GM18861 (cell line): ENCODE measurements around the gene COPS7B.

ENCODE experiments used
- ATAC-seq: cut with Tn5 transposase; IDR thresholded peaks from one replicate; pipeline ENCODE4 v1.9.1; 2021; ENCODE audit not compliant: unreplicated experiment

The COPS7B gene

GRCh38 chr2:231785413-231785812, 832 bp upstream of the COPS7B start:
- ATAC-seq, result no peak

- peak; percentile 3 for ATAC-seq
These were observed 446 bp upstream of the COPS7B start for GRCh38 chr2:231785822-231786176.

- ATAC-seq, result no peak
These were observed 660 bp downstream of the COPS7B start for GRCh38 chr2:231786917-231787292.

GRCh38 chr2:231791107-231791506, 4.9 kb downstream of the COPS7B start:
- ATAC-seq, result no peak

DNA sequence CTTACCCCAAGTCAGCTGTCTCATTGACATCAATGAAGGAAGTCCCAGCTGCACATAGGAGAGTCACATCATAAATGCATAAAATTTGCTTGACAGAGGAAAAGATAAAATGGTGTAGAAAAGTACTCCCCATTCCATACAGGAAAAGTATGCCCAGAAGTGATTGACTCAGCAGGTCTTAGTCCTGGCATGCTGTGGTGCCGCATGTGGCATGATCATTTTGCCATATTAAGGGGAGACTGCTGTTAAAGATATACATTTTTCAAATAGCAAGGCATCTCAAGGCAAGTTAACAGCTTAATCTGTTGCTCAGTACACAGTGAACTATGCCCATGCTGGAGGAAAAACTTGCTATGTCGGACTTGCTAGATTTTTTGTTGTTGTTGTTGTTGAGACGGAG, 8.1 kb downstream of the COPS7B start:
- ATAC-seq, result no peak

- no peak for ATAC-seq
These were observed 9.5 kb downstream of the COPS7B start for GRCh38 chr2:231795525-231796327.

DNA sequence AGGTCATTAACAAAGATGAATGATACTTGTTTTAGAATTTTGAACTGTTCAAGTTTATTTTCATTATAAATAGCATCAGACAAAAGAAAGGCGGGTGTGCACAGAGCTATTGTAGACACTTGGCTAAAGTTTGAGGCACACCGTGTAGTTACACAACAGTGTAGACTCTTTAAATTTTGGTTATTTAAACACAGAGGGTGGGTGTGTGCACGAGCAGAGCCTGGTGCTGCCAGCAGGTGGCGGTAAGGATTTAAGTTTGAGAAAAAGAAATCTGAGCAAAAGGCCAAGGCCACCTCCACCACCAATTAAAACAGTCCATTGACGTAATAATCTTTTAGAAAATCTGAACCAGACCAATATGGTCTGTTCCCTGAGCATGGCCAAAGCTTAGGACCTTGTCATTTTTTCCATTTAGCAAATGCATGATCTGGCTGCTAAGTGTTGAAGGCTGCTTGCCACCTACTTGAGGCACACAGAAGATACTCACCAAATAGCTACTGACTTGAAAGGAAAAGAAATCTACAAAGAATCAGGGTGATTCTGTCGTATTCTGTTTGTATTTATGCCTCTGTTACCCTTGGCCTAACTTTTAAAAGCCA, 14.3 kb downstream of the COPS7B start:
- no peak for ATAC-seq

- ATAC-seq, result no peak
These were observed 17.4 kb downstream of the COPS7B start for GRCh38 chr2:231803501-231804138.

DNA sequence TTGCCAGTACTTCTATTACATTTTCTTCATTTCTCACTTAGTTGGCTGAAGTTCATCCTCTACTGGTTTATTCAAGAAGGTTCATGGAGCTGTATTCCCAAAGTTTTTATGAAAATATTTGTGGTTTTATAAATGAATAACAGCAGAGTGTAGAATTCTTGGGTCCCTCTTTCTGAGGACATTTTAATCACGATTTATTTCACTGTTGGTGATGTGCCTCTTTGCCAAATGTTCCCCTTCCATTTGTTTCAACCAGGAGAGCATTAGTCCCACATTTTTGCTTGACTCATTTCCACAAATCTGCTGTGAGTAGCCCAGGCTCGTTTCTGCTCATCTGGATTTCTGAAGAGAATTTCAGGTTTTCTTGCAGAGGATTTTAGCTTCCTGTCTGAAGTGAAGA, 20.8 kb downstream of the COPS7B start:
- no peak for ATAC-seq

GRCh38 chr2:231810905-231811304, 24.7 kb downstream of the COPS7B start:
- no peak for ATAC-seq

DNA sequence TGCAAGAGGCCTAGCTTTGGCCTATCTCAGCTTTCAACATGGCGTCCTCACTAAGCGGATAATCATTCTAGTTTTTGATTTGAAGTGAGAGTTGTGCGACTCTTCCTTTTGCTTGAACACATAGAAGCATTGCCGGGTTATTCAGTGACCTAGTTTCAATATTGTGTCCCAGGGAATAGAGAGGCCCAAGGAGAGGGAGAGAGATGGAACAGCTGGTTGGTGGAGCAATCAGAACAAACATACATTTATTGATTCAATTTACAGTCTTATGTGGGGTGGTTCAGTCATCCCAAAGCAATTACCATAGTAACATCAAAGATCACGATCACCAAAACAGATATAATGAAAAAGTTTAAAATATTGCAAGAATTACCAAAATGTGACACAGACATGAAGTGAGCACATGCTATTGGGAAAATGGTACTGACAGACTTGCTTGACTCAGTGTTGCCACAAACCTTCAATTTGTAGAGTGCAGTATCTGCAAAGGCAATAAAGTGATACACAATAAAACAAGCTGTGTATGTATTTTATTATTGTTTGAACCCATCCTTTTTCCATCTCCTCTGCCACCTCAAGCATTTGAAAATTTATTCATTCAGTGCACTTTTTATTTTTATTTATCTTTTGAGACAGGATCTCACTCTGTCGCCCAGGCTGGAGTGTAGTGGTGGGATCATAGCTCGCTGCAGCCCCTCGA, 30.2 kb downstream of the COPS7B start:
- no peak for ATAC-seq

- ATAC-seq, result no peak
These were observed 33.3 kb downstream of the COPS7B start for GRCh38 chr2:231819447-231820042.

GRCh38 chr2:231820786-231821303, 34.6 kb downstream of the COPS7B start:
- no peak for ATAC-seq

DNA sequence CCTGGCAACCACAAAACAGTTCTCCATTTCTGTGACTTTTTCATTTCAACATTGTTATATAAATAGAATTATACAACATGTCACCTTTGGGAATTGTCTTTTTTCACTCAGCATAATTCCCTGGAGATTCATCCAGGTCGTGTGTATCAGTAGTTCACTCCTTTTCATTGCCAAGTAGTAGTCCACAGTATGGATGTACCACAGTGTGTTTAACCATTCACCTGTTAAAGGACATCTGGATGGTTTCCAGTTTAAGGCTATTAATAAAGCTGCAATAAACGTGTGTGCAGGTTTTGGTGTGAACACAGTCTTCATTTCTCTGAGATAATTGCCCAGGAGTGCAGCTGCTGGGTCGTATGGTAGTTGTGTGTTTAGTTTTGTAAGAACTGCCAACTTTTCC, 35.7 kb downstream of the COPS7B start:
- no peak for ATAC-seq

DNA sequence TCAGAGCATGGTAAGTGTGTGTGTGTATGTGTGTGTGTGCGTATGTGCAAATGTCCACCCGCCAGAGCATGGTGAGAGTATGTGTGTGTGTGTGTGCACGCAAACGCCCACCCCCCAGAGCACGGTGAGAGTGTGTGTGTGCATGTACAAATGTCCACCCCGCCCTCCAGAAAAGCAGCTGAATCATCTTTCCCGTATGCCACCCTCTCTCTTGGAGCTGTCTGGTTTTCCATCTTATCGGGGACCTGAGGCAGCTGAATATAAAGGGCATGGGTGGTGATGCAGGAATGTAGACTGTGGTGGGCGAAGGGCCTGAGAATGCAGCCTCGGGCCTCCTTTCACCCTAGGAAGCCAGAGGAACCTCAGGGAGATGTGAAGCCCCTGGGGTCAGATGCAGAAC, 66.9 kb downstream of the COPS7B start:
- no peak for ATAC-seq

- no peak for ATAC-seq
These were observed 68.4 kb downstream of the COPS7B start for GRCh38 chr2:231854616-231855125.

GRCh38 chr2:231856959-231857358, 70.7 kb downstream of the COPS7B start:
- ATAC-seq, result no peak
